ENCODE measurements around the gene GASK1A.

GASK1A gene

DNA sequence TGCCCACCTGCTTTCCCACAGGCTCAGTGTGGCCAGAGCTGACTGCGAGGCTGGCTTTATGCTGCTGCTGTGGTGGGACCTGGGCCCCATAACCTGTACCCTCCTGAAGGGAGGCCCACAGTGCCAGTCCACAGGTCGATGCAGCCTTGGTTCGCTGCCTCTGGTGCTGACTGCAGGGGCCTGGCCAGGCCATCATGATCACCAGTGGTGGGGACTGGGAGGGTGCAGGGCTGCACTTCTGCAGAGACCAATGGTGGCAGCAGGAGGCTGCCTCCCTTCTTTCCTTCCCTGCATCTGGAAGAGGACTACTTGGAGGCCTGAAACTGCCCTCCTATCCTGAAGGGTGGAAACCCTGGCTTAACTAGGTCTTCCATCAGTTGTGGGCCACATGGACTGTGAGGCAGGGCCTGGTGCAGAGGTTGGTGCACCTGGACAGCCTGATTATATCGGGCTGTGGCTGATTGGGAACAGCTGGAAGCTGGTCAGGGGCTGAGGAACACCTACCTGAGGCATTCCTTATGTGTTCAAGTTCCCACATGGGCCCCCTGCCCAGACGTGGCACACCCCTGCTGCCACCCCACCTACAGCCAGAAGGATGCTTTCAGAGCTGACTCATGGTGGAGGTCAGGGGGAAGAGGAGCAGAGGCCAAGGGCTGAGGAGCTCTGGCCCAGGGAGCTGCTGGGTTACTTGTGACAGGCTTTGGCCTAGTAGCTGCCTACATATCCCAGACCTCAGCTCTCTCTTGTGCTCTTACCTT lies 97.0 kb downstream of the GASK1A start:
- no peaks in the 10 kb centered on the region for H3K9me3 ChIP-seq
- H3K4me3 ChIP-seq = no peak overlapping the region
- no peak for DNase-seq (ENCODE audit: low spot score in 2 of 2)
- H3K27me3 ChIP-seq (ENCODE audit: low read depth) = no peaks in the 10 kb centered on the region
- peaks cover 8% of the 10 kb centered on the region; the same call in 1 of the 2 replicates for H3K36me3 ChIP-seq (replicated peaks)
- in situ Hi-C loops (cut with MboI; ENCODE audit: low sequenced_read_pairs) = no loop called here
- H3K4me1 ChIP-seq = no peaks in the 10 kb centered on the region

DNA sequence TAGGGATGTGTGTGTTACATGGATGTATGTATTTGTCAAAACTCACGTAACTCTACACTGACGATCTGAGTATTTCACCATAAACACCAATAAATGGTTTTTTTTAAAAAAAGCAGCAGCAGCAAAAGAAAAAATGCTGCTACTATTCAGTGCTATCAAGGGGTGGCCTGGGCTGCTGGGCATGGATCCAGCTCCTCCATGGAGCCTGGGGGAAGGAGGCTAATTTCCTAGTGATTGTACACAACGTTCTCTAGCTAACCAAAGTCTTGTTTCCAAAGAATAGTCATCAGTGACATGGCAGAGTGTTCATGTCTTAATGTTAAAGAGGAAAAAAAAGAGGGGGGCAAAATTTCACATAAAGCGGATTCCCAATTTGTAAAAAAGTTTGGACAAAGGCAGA lies 97.7 kb downstream of the GASK1A start:
- in situ Hi-C loops (cut with MboI; ENCODE audit: low sequenced_read_pairs) = no loop called here
- Histone ChIP-seq H3K4me3 (no peak overlapping the region), H3K9me3 (no peaks in the 10 kb centered on the region), H3K27me3 (ENCODE audit: low read depth) (no peaks in the 10 kb centered on the region), H3K36me3 (replicated peaks) (peaks cover 8% of the 10 kb centered on the region; the same call in 1 of the 2 replicates), H3K4me1 (no peaks in the 10 kb centered on the region)
- DNase-seq (ENCODE audit: low spot score in 2 of 2) = no peak

DNA sequence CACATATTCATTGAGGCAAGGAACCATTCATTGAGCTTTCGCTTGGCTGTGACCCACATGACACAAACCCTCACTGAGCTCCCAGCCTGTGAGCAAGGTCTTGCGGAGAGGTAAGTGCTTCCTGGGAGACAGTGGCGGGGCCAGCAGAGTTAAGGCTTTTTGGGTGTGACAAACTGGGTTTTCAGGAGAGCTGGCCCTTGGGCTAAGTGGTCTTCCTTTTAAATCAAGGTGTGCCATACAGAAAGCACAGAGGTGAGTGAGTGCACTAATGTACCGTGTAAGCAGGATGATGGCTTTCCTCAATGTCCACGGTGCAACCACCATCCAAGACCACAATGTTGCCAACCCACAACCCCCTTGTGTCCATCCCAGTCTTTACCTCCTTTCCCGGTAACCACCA lies 98.2 kb downstream of the GASK1A start:
- no peak overlapping the region for H3K4me3 ChIP-seq
- H3K9me3 ChIP-seq = no peaks in the 10 kb centered on the region
- H3K27me3 ChIP-seq (ENCODE audit: low read depth) = no peaks in the 10 kb centered on the region
- DNase-seq (ENCODE audit: low spot score in 2 of 2) = no peak
- no peaks in the 10 kb centered on the region for H3K4me1 ChIP-seq
- peaks cover 8% of the 10 kb centered on the region; the same call in 1 of the 2 replicates for H3K36me3 ChIP-seq (replicated peaks)
- in situ Hi-C loops (cut with MboI; ENCODE audit: low sequenced_read_pairs) = no loop called here

DNA sequence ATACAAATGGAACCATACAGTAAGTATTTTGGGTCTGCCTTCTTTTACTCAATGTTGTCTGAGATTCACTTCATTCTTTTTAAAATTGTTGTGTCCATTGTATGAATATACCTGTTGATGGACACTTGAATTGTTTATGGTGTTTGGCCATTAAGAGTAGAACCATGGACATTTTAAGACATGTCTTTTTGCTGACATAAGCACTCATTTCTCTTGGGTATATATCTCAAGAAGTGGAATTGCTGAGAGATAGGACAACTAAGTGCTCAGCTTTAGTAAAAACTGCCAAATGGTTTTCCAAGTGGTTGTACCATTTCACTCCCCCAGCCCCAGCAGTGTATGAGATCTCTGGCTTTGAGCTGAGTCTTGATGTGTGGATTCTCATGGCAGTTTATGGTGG lies 98.6 kb downstream of the GASK1A start:
- Histone ChIP-seq H3K36me3 (replicated peaks) (peaks cover 8% of the 10 kb centered on the region; the same call in 1 of the 2 replicates), H3K4me1 (no peaks in the 10 kb centered on the region), H3K27me3 (ENCODE audit: low read depth) (no peaks in the 10 kb centered on the region), H3K4me3 (no peak overlapping the region), H3K9me3 (no peaks in the 10 kb centered on the region)
- DNase-seq (ENCODE audit: low spot score in 2 of 2) = no peak
- in situ Hi-C loops (cut with MboI; ENCODE audit: low sequenced_read_pairs) = no loop called here

DNA sequence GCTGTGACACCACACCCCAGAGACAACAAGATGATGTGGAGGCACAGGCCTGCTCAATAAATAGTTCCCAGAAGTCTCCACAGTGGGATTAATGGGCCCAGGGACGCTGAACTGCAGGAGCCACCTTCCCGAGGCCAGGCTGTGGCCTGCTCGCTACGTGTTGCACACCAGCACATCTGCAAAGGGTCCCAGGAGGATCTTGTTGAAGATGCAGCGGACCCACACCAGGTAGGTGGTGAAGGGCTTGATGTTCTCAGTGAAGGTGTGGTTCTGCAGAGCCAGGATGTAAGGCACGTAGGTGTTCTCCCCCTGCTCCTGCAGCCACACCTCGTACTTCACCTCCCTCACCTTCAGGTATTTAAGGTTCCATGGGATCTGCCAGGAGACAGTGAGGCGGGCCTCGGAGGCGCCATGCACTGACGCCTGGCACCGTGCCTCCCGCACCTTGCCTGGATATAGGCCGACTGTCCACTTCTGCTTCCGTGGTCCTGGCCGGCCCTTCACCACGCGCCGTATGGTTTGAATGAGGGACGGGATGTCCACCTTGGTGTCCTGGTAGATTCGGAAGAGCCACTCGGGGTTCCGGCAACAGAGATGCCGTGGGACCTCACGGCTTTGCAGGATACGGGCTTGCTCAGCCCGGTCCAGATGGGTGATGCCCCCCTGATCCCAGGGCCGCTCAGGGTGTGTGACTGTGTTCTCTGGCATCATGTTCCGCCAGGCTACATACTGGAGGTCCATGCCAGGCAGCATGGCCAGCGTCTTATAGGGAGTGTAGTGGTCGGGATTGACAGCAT lies 100.6 kb downstream of the GASK1A start:
- no peak overlapping the region for H3K4me3 ChIP-seq
- in situ Hi-C loops (cut with MboI; ENCODE audit: low sequenced_read_pairs) = no loop called here
- no peaks in the 10 kb centered on the region for H3K27me3 ChIP-seq (ENCODE audit: low read depth)
- H3K9me3 ChIP-seq = no peaks in the 10 kb centered on the region
- peaks cover 8% of the 10 kb centered on the region; the same call in 1 of the 2 replicates for H3K36me3 ChIP-seq (replicated peaks)
- no peaks in the 10 kb centered on the region for H3K4me1 ChIP-seq
- DNase-seq (ENCODE audit: low spot score in 2 of 2) = no peak

DNA sequence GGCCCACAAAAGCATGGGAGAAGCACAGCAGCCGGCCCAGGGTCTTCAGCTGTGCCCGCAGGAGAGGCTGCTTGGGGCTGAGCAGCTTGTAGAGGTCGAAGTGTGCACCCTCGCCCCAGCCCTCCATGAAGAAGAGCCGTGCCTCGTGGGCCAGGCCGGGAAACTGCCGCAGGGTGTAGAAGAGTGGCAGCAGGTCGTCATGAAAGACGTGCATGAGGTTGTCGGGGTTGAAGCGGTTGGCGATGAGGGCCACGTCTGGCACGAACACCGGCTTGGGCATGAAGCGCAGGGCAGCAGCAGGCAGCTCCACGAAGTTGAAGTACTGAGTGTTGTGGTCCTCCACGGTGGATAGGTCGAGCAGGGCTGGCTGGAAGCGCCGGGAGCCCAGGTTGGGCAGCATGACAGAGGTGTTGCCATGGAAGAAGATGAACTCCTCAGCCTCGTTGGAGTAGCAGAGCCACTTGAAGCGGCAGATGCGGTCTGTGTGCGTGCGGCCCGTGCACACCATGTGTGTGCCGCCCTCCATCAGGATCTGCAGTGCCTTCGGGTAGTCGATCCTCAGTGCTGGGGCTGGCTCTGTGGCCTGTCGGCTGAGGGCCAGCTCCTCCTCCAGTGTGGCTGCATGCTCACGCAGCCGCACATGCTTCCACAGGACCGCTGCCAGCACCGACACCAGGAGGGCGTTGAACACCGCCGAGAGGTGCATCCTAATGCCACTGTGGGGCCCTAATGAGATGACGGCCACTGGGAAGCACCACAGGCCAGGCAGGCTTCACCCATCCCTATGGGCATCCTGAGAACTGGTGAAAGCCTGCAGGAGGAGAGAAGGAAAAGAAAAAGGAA lies 101.8 kb downstream of the GASK1A start:
- in situ Hi-C loops (cut with MboI; ENCODE audit: low sequenced_read_pairs) = no loop called here
- no peak for DNase-seq (ENCODE audit: low spot score in 2 of 2)
- H3K36me3 ChIP-seq (replicated peaks) = peaks cover 8% of the 10 kb centered on the region; the same call in 1 of the 2 replicates

DNA sequence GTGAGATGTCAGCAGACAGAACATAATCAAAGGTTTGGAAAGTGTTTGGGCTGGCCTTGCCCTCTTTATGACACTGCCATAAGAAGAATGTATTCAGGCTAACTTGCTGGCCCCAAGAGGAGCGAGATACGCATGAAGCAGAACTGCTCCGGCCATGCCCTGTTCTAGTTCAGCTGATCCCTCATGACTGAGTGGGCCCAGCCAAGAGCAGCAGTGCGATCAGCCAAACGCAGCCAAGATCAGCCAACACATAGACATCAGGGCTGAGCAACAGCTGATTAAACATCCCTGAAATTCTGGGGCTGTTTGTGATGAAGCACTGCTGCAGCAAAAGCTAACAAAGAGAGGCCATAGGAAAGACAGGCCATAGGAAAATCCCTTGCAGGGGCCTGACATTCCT lies 102.7 kb downstream of the GASK1A start:
- Histone ChIP-seq H3K4me1 (no peaks in the 10 kb centered on the region), H3K4me3 (no peak overlapping the region), H3K27me3 (ENCODE audit: low read depth) (no peaks in the 10 kb centered on the region), H3K9me3 (no peaks in the 10 kb centered on the region), H3K36me3 (replicated peaks) (peaks cover 8% of the 10 kb centered on the region; the same call in 1 of the 2 replicates)
- in situ Hi-C loops (cut with MboI; ENCODE audit: low sequenced_read_pairs) = no loop called here
- DNase-seq (ENCODE audit: low spot score in 2 of 2) = no peak

More for the DNA sequence above, 101.8 kb downstream of the GASK1A start:
- Histone ChIP-seq H3K4me1 (no peaks in the 10 kb centered on the region), H3K27me3 (ENCODE audit: low read depth) (no peaks in the 10 kb centered on the region), H3K9me3 (no peaks in the 10 kb centered on the region), H3K4me3 (no peak overlapping the region)

DNA sequence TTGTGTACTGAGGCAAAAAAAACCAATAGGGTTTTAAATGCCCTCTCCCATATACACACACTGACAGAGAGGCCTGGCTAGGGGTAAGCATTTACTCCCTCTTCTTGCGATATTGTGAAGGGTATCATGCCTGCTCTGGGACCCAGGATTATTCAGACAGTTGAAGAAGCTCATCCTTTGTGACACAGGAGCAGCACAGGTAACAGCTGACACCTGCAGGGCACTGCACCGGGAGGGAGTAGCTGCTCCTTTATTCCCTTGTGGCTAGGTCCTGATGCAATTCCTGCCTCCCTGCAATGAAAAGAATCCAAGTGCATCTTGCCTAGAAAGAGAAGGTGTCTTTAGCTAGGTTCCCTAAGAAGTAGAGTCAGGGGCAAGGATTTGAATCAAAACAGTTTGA lies 103.3 kb downstream of the GASK1A start:
- Histone ChIP-seq H3K4me3 (no peak overlapping the region), H3K36me3 (replicated peaks) (peaks cover 8% of the 10 kb centered on the region; the same call in 1 of the 2 replicates), H3K27me3 (ENCODE audit: low read depth) (no peaks in the 10 kb centered on the region), H3K9me3 (no peaks in the 10 kb centered on the region), H3K4me1 (no peaks in the 10 kb centered on the region)
- in situ Hi-C loops (cut with MboI; ENCODE audit: low sequenced_read_pairs) = no loop called here
- no peak for DNase-seq (ENCODE audit: low spot score in 2 of 2)

DNA sequence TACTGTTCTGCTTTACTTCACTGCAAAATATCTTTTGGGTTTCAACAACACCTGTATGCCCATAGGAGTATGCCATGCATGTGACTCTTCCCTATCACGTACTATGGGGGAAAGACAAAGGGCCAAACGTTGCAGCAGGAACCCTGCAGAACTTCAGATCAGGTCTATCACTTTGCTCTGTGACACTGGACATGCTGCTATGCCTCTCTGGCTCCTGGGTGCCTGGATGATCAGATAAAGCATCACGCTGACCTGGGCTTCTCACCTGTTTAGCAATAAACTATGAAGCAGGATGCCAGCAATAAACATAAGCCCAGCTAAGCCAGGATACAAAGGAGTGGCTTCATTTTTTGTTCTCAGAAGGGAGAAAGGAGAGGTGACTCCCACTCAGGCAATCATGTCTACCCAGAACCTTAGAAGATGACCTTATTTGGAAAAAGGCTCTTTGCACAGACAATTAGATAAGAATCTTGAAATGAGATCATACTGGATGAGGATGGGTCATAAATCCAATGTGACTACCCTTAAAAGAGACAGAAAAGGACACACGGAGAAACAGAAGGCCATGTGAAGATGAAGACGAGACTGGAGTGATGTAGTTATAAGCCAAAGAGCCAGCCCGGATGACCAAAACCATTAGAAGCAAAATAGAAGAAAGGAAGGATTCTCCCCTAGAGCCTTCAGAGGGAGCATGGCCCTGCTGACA lies 107.5 kb downstream of the GASK1A start:
- no peaks in the 10 kb centered on the region for H3K4me1 ChIP-seq
- no peaks in the 10 kb centered on the region for H3K36me3 ChIP-seq (replicated peaks)
- in situ Hi-C loops (cut with MboI; ENCODE audit: low sequenced_read_pairs) = no loop called here
- H3K27me3 ChIP-seq (ENCODE audit: low read depth) = no peaks in the 10 kb centered on the region
- no peaks in the 10 kb centered on the region for H3K9me3 ChIP-seq
- DNase-seq (ENCODE audit: low spot score in 2 of 2) = no peak
- H3K4me3 ChIP-seq = no peak overlapping the region

DNA sequence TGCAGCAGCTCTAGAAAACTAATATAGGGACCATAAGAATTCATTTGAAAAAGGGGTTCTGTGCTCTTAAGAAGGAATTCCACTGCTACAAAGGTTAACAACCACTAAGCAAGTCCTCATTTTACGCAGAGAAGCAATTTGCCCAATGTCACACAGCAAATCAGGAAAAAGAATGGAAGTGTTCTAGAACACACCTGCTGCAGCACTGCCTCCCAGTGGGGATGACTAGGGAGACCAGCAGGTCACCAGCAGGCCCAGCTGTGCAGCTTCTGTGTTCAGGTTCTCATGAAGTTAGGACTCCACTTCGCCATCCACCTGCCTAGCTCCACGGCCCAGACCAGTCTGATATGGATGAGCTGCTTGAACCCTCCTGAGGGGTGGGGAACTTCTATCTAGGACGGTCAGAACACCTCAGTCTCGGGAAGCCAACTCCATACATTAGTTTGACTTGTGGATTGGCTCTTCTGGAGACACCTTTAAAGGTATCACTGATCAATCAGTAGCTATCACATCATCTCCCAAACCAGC lies 108.2 kb downstream of the GASK1A start:
- in situ Hi-C loops (cut with MboI; ENCODE audit: low sequenced_read_pairs) = no loop called here
- Histone ChIP-seq H3K4me3 (no peak overlapping the region), H3K27me3 (ENCODE audit: low read depth) (no peaks in the 10 kb centered on the region), H3K36me3 (replicated peaks) (no peaks in the 10 kb centered on the region), H3K4me1 (no peaks in the 10 kb centered on the region), H3K9me3 (no peaks in the 10 kb centered on the region)
- no peak for DNase-seq (ENCODE audit: low spot score in 2 of 2)

DNA sequence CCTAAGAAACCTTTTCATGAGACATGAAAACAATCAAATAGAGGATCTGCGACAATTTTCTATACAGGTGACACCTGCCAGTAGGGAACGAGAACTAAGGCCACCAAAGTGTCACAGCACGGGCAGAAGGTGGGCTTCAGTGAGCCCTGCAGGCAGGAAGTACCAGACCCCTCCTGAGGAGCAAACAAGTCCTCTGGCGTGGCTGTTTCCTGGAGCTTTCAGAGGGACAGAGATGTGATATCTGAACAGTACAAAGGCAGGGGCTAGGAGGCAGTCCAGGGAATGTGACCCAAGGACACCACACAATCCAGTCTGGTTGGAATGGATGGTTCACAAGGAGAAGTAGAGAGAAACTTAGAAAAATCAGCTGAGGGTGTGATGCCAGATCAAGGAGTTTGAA lies 110.0 kb downstream of the GASK1A start:
- in situ Hi-C loops (cut with MboI; ENCODE audit: low sequenced_read_pairs) = no loop called here
- no peak overlapping the region for H3K4me3 ChIP-seq
- no peaks in the 10 kb centered on the region for H3K36me3 ChIP-seq (replicated peaks)
- H3K27me3 ChIP-seq (ENCODE audit: low read depth) = no peaks in the 10 kb centered on the region
- H3K9me3 ChIP-seq = no peaks in the 10 kb centered on the region
- no peak for DNase-seq (ENCODE audit: low spot score in 2 of 2)
- no peaks in the 10 kb centered on the region for H3K4me1 ChIP-seq

DNA sequence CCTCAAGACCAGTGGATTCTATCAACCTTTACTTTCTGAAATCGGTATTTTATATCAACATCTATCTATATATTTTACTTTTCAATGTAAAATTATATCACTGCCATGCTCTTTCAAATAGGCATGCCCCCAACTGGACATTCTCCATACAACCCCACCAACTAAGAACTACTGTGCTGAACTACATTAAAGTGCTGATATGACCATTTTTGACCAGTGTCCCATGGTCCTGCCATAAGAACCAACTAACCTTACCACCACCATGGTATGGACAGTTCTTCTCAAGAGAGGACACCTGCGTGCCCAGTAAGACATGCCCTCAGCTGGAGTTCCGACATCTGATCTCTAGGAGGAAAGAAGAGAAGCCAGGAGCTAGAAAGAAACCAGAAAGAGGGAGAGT lies 111.1 kb downstream of the GASK1A start:
- Histone ChIP-seq H3K27me3 (ENCODE audit: low read depth) (no peaks in the 10 kb centered on the region), H3K9me3 (no peaks in the 10 kb centered on the region), H3K4me1 (no peaks in the 10 kb centered on the region), H3K36me3 (replicated peaks) (no peaks in the 10 kb centered on the region), H3K4me3 (no peak overlapping the region)
- DNase-seq (ENCODE audit: low spot score in 2 of 2) = no peak
- in situ Hi-C loops (cut with MboI; ENCODE audit: low sequenced_read_pairs) = no loop called here

DNA sequence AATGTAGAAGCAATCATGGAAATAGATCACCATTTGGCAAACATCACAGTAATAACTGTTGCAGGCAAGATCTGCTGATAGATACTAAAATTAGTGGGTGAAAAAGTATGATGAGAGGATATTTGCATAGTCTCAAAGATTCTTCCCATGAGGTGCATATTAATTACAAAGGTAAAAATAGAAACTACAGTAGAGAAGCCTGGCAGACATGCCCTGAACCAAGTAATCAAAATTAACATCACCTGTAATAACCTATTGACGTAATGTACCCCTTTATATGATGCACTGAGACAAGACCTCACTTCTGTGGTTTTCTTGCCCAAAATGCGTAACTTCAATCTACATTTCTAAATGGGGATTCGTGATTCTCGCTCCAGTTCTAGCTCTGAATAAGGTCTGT lies 112.4 kb downstream of the GASK1A start:
- H3K4me3 ChIP-seq = no peak overlapping the region
- H3K4me1 ChIP-seq = no peaks in the 10 kb centered on the region
- H3K36me3 ChIP-seq (replicated peaks) = no peaks in the 10 kb centered on the region
- DNase-seq (ENCODE audit: low spot score in 2 of 2) = no peak
- no peaks in the 10 kb centered on the region for H3K27me3 ChIP-seq (ENCODE audit: low read depth)
- in situ Hi-C loops (cut with MboI; ENCODE audit: low sequenced_read_pairs) = no loop called here
- no peaks in the 10 kb centered on the region for H3K9me3 ChIP-seq

All from HAP-1 (cell line).